Endodermal cell (in vitro differentiated cells): ENCODE results near the gene UBASH3A. TPM values are rescaled to one million over a fixed set of nuclear protein-coding genes. Genes with fewer than 3 reads are reported as not detected.

Experiments
- DNase-seq: peaks from one replicate; pipeline ENCODE4 v3.0.0-alpha.2; 2017
- H3K27ac ChIP-seq: 2 replicates; pipeline ENCODE4 v1.5.1; 2013; ENCODE audit warnings: mild to moderate bottlenecking, low read depth, low read length, moderate library complexity
- H3K27me3 ChIP-seq: 2 replicates; pipeline ENCODE4 v1.6.1; 2013; ENCODE audit warnings: mild to moderate bottlenecking, low read length, moderate library complexity; ENCODE audit not compliant: insufficient read depth, control insufficient read depth, poor library complexity, severe bottlenecking
- H3K36me3 ChIP-seq: 2 replicates; pipeline ENCODE4 v1.7.0; 2013; ENCODE audit warnings: mild to moderate bottlenecking, low read length, moderate library complexity; ENCODE audit not compliant: control insufficient read depth, insufficient read depth
- H3K4me1 ChIP-seq: one replicate; pipeline ENCODE4 v1.7.0; 2013; ENCODE audit warnings: low read length; ENCODE audit not compliant: control insufficient read depth, insufficient read depth
- H3K4me3 ChIP-seq: 2 replicates; pipeline ENCODE4 v1.5.1; 2013; ENCODE audit warnings: mild to moderate bottlenecking, low read length, moderate library complexity
- H3K9ac ChIP-seq: 2 replicates; pipeline ENCODE4 v1.6.1; 2013; ENCODE audit warnings: mild to moderate bottlenecking, low read length, moderate library complexity; ENCODE audit not compliant: poor library complexity, severe bottlenecking; ENCODE audit errors: extremely low read depth
- H3K9me3 ChIP-seq: 2 replicates; pipeline ENCODE4 v1.6.1; 2013; ENCODE audit warnings: mild to moderate bottlenecking, low read length, moderate library complexity; ENCODE audit not compliant: control insufficient read depth
- H3K27ac Mint-ChIP-seq: 2 replicates; pipeline ENCODE4 v1.8.0; 2020; ENCODE audit warnings: mixed read lengths
- H3K27me3 Mint-ChIP-seq: 2 replicates; pipeline ENCODE4 v1.8.0; 2021; ENCODE audit warnings: mild to moderate bottlenecking, mixed read lengths; ENCODE audit not compliant: insufficient read depth
- H3K36me3 Mint-ChIP-seq: 2 replicates; pipeline ENCODE4 v1.8.0; 2020; ENCODE audit warnings: low read depth, mixed read lengths
- H3K4me1 Mint-ChIP-seq: 2 replicates; pipeline ENCODE4 v1.8.0; 2020; ENCODE audit warnings: mixed read lengths
- H3K4me3 Mint-ChIP-seq: 2 replicates; pipeline ENCODE4 v1.8.0; 2020; ENCODE audit warnings: mild to moderate bottlenecking, moderate library complexity, mixed read lengths
- H3K9me3 Mint-ChIP-seq: 2 replicates; pipeline ENCODE4 v1.8.0; 2020; ENCODE audit warnings: mild to moderate bottlenecking, mixed read lengths
- WGBS, 2 experiments: methylation state at CpG; one replicate each; pipeline versions ENCODE4 v1.1.5 to v1.1.7; 2013; ENCODE audit warnings: missing lambda C conversion rate in 2 of 2, mixed read lengths in 1 of 2; ENCODE audit not compliant: insufficient coverage in 1 of 2, insufficient read length in 1 of 2; 5-methylcytosine and 5-hydroxymethylcytosine counted together
- long read RNA-seq, 4 experiments: library from polyadenylated mRNA in 2 of 4; library from RNA in 1 of 4; library from capped mRNA in 1 of 4; stranded (forward) in 3 of 4; unstranded in 1 of 4; transcript quantifications; one replicate each; pipeline ENCODE4 v2.0.0, GENCODE V29; 2020 to 2021; ENCODE audit warnings: inconsistent platforms in 1 of 4
- polyA plus RNA-seq, 2 experiments: library from polyadenylated mRNA; stranded (reverse); fragments of 50-300 nt; gene quantifications; one replicate each; pipeline ENCODE4 v1.2.3, GENCODE V29; 2013
- total RNA-seq, 2 donors: library from RNA; stranded (reverse); fragmentation: NEBNext Ultra II Directional in 1 of 2; extraction: Animal tissue kit (Norgen Biotek cat#: 25700) in 1 of 2; gene quantifications; 2 replicates in 1 of 2; 3 replicates in 1 of 2; pipeline ENCODE4 v1.2.1, GENCODE V29; 2021
- TF ChIP-seq, protein P1 (sequence below): fragments of 200-600 bp; sonication (generic); conservative IDR thresholded peaks from 2 replicates; pipeline ENCODE4 v1.5.0; 2021; ENCODE audit warnings: antibody characterized with exemption, mild to moderate bottlenecking

The UBASH3A gene, protein sequence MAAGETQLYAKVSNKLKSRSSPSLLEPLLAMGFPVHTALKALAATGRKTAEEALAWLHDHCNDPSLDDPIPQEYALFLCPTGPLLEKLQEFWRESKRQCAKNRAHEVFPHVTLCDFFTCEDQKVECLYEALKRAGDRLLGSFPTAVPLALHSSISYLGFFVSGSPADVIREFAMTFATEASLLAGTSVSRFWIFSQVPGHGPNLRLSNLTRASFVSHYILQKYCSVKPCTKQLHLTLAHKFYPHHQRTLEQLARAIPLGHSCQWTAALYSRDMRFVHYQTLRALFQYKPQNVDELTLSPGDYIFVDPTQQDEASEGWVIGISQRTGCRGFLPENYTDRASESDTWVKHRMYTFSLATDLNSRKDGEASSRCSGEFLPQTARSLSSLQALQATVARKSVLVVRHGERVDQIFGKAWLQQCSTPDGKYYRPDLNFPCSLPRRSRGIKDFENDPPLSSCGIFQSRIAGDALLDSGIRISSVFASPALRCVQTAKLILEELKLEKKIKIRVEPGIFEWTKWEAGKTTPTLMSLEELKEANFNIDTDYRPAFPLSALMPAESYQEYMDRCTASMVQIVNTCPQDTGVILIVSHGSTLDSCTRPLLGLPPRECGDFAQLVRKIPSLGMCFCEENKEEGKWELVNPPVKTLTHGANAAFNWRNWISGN
- not detected for total RNA-seq
- polyA plus RNA-seq (2013, experiment 1 of 2), result not detected
- not detected for polyA plus RNA-seq (2013, experiment 2 of 2)
- long read RNA-seq, experiment 1, result 0 reads
- long read RNA-seq, experiment 2, result 0 reads
- long read RNA-seq, experiment 3, result 0 reads
- long read RNA-seq, experiment 4, result 0 reads

DNA sequence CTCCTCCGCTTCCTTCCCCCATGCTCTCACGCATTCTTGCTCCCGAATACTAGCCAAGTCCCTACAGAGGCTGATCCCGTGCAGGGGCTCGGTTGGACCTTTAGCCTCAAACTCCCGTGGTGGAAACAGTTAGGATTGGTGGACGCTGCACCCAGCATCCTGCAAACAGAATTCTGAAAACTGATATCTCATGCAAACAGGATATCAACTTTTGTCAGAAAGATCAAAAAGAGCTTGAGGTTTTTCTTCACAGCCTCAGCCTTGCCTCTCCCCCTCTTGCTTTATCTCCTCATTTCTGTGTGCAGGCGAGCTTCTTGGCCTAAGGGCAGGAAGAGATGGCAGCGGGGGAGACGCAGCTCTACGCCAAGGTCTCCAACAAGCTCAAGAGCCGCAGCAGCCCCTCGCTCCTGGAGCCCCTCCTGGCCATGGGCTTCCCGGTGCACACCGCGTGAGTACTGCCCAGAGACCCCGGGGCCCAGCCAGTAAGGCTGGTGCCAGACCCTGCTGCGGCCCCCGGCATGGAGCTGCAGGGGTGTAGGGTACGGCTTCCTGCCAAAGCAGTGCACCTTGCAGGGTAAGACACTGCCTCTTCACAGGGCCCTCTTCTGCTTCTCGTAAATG, at the start of gene UBASH3A:
TSS of gene UBASH3A (plus strand) at position 292 of the 621 bp plus-strand sequence. CDS start at position 336, 44 bp downstream.
- Mint-ChIP-seq H3K4me3 (no peak within 1 kb of the TSS), H3K9me3 (no peaks in the 10 kb centered on the region), H3K4me1 (peaks cover 3% of the 10 kb centered on the region), H3K36me3 (no peaks in the 10 kb centered on the region), H3K27ac (no peak within 1 kb of the TSS), H3K27me3 (no peaks in the 10 kb centered on the region)
- Histone ChIP-seq H3K27me3 (no peaks in the 10 kb centered on the region), H3K4me1 (no peaks in the 10 kb centered on the region), H3K36me3 (no peaks in the 10 kb centered on the region), H3K4me3 (no peak within 1 kb of the TSS), H3K9me3 (peaks cover 7% of the 10 kb centered on the region), H3K27ac (no peak within 1 kb of the TSS), H3K9ac (no peak within 1 kb of the TSS)
- no peak for DNase-seq
- TF ChIP-seq, protein P1, sequence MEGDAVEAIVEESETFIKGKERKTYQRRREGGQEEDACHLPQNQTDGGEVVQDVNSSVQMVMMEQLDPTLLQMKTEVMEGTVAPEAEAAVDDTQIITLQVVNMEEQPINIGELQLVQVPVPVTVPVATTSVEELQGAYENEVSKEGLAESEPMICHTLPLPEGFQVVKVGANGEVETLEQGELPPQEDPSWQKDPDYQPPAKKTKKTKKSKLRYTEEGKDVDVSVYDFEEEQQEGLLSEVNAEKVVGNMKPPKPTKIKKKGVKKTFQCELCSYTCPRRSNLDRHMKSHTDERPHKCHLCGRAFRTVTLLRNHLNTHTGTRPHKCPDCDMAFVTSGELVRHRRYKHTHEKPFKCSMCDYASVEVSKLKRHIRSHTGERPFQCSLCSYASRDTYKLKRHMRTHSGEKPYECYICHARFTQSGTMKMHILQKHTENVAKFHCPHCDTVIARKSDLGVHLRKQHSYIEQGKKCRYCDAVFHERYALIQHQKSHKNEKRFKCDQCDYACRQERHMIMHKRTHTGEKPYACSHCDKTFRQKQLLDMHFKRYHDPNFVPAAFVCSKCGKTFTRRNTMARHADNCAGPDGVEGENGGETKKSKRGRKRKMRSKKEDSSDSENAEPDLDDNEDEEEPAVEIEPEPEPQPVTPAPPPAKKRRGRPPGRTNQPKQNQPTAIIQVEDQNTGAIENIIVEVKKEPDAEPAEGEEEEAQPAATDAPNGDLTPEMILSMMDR, result no peak
- 90 to 92% methylated on average over 17 to 21 of the region's 21 CpGs for WGBS, 2 experiments

DNA sequence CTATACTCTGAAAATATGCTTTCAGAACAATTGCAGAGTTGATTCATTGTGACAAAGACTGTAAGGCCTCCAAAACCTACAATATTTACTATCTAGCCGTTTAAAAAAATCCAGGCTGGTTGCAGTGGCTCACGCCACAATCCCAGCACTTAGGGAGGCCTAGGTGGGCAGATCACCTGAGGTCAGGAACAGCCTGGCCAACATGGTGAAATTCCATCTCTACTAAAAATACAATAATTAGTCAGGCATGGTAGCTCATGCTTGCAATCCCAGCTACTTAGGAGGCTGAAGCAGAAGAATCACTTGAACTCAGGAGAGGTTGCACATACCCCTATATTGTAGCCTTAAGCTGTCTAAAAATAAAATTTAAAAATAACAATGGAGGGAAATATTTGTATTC, 47.7 kb upstream of the UBASH3A start:
- no peak overlapping the region for H3K4me3 ChIP-seq
- H3K36me3 Mint-ChIP-seq, result no peaks in the 10 kb centered on the region
- no peaks in the 10 kb centered on the region for H3K9me3 ChIP-seq
- no peaks in the 10 kb centered on the region for H3K36me3 ChIP-seq
- H3K4me1 ChIP-seq, result no peaks in the 10 kb centered on the region
- no peak for DNase-seq
- H3K27ac ChIP-seq, result no peak overlapping the region
- peaks cover 16% of the 10 kb centered on the region for H3K9me3 Mint-ChIP-seq
- no peaks in the 10 kb centered on the region for H3K4me1 Mint-ChIP-seq
- peaks cover 2% of the 10 kb centered on the region for H3K27me3 Mint-ChIP-seq
- 80 to 95% methylated on average over 2 of the region's 2 CpGs for WGBS, 2 experiments
- H3K9ac ChIP-seq, result no peak overlapping the region
- no peak overlapping the region for H3K4me3 Mint-ChIP-seq
- TF ChIP-seq, protein P1, result no peak
- no peak overlapping the region for H3K27ac Mint-ChIP-seq
- H3K27me3 ChIP-seq, result no peaks in the 10 kb centered on the region

DNA sequence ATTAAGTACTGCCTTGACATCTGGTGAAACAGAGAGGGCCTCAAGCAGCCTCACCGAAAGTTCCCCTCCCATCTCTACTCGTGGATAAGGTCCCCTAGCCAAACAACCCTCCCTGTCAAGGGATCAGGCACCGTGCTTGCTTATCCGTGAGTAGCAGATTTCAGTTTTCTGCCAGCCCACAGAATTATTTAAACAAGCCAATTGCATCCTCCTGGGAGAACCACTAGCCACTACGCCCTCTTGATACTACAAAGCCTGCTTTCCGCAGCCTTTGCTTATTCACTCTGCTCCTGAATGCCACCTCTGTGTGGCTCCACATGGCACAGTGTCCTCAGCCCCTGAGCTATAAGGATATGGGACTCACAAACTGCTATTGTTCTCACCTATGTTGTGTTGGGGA, 47.1 kb upstream of the UBASH3A start:
- WGBS, 2 experiments, result 69 to 83% methylated on average over 5 to 6 of the region's 6 CpGs
- no peaks in the 10 kb centered on the region for H3K36me3 Mint-ChIP-seq
- no peak for DNase-seq

More for the DNA sequence above, 47.1 kb upstream of the UBASH3A start:
- Histone ChIP-seq H3K9me3 (no peaks in the 10 kb centered on the region), H3K9ac (no peak overlapping the region), H3K27me3 (no peaks in the 10 kb centered on the region), H3K36me3 (no peaks in the 10 kb centered on the region), H3K27ac (no peak overlapping the region), H3K4me1 (no peaks in the 10 kb centered on the region), H3K4me3 (no peak overlapping the region)
- Mint-ChIP-seq H3K27me3 (peaks cover 2% of the 10 kb centered on the region), H3K9me3 (peaks cover 16% of the 10 kb centered on the region), H3K27ac (no peak overlapping the region), H3K4me3 (no peak overlapping the region), H3K4me1 (no peaks in the 10 kb centered on the region)
- TF ChIP-seq, protein P1, result no peak
